ENCODE measurements around the gene ADAM10. TPM values are rescaled to one million over a fixed set of nuclear protein-coding genes. Genes with fewer than 3 reads are reported as not detected.

Gene ADAM10
- total RNA-seq, 2 experiments from 2014 or later = 61.9 to 103 TPM

- BruUV-seq (replicated peaks) = no TSS peak
- CTCF ChIA-PET (ENCODE audit: unreplicated experiment) = no interaction called here
Observed at GRCh38 chr15:58602823-58603222, 146.7 kb downstream of the ADAM10 start.

GRCh38 chr15:58598829-58599210 lies 150.7 kb downstream of the ADAM10 start:
- Histone ChIP-seq H3K36me3 (ENCODE audit: insufficient read depth, low read length) (peaks cover 39% of the 10 kb centered on the region), H3K4me1 (ENCODE audit: insufficient read depth, low read length, poor library complexity, severe bottlenecking) (no peaks in the 10 kb centered on the region), H3K4me3 (ENCODE audit: low read depth, low read length, poor library complexity, severe bottlenecking) (no peak overlapping the region), H2AFZ (ENCODE audit: low read length) (no peak overlapping the region), H3K9me3 (ENCODE audit: low read length) (no peaks in the 10 kb centered on the region), H3K9me2 (ENCODE audit: insufficient read depth, low read length) (no peaks in the 10 kb centered on the region), H3K27ac (ENCODE audit: low read depth, low read length, poor library complexity, severe bottlenecking) (no peak overlapping the region), H3K4me2 (ENCODE audit: low read length) (no peak overlapping the region), H3K79me2 (ENCODE audit: insufficient read depth, low read depth, low read length) (no peaks in the 10 kb centered on the region), H4K20me1 (ENCODE audit: insufficient read depth, low read length) (no peaks in the 10 kb centered on the region)
- ChIA-PET CTCF (ENCODE audit: unreplicated experiment) (no interaction called here), POLR2A (interaction anchor here (0.9 kb wide), 1 partner anchor 10 kb away, joined by 5 read pairs; no protein-coding TSS in a partner anchor)
- intact Hi-C loops (cut with micrococcal nuclease; ENCODE audit: unreplicated experiment) = no loop called here
- TF ChIP-seq CTCF (conservative IDR thresholded peaks at IDR 0.05; ENCODE audit: low read length) (no peak), EZH2phosphoT487 (IDR thresholded peaks at IDR 0.05; ENCODE audit: borderline replicate concordance, low read depth, low read length) (no peak)
- BruUV-seq (replicated peaks) = no TSS peak
- DNase-seq (ENCODE audit: low spot score) = no peak

More at GRCh38 chr15:58602823-58603222, 146.7 kb downstream of the ADAM10 start:
- Histone ChIP-seq H4K20me1 (ENCODE audit: insufficient read depth, low read length) (no peaks in the 10 kb centered on the region), H3K27ac (ENCODE audit: low read depth, low read length, poor library complexity, severe bottlenecking) (no peak overlapping the region), H3K36me3 (ENCODE audit: insufficient read depth, low read length) (peaks cover 24% of the 10 kb centered on the region), H3K4me1 (ENCODE audit: insufficient read depth, low read length, poor library complexity, severe bottlenecking) (no peaks in the 10 kb centered on the region), H3K79me2 (ENCODE audit: insufficient read depth, low read depth, low read length) (no peaks in the 10 kb centered on the region), H3K4me3 (ENCODE audit: low read depth, low read length, poor library complexity, severe bottlenecking) (no peak overlapping the region), H3K4me2 (ENCODE audit: low read length) (no peak overlapping the region), H3K9me2 (ENCODE audit: insufficient read depth, low read length) (no peaks in the 10 kb centered on the region), H3K9me3 (ENCODE audit: low read length) (no peaks in the 10 kb centered on the region), H2AFZ (ENCODE audit: low read length) (no peak overlapping the region)
- TF ChIP-seq EZH2phosphoT487 (IDR thresholded peaks at IDR 0.05; ENCODE audit: borderline replicate concordance, low read depth, low read length) (no peak), CTCF (conservative IDR thresholded peaks at IDR 0.05; ENCODE audit: low read length) (no peak)
- intact Hi-C loops (cut with micrococcal nuclease; ENCODE audit: unreplicated experiment) = no loop called here
- DNase-seq (ENCODE audit: low spot score) = no peak
- POLR2A ChIA-PET = no interaction called here

- Histone ChIP-seq H3K79me2 (ENCODE audit: insufficient read depth, low read depth, low read length) (no peaks in the 10 kb centered on the region), H3K4me3 (ENCODE audit: low read depth, low read length, poor library complexity, severe bottlenecking) (no peak overlapping the region), H2AFZ (ENCODE audit: low read length) (no peak overlapping the region), H3K9me3 (ENCODE audit: low read length) (no peaks in the 10 kb centered on the region), H3K27ac (ENCODE audit: low read depth, low read length, poor library complexity, severe bottlenecking) (no peak overlapping the region), H3K4me2 (ENCODE audit: low read length) (no peak overlapping the region), H3K4me1 (ENCODE audit: insufficient read depth, low read length, poor library complexity, severe bottlenecking) (no peaks in the 10 kb centered on the region), H3K36me3 (ENCODE audit: insufficient read depth, low read length) (peaks cover 44% of the 10 kb centered on the region), H3K9me2 (ENCODE audit: insufficient read depth, low read length) (no peaks in the 10 kb centered on the region), H4K20me1 (ENCODE audit: insufficient read depth, low read length) (no peaks in the 10 kb centered on the region)
- DNase-seq (ENCODE audit: low spot score) = no peak
- POLR2A ChIA-PET = interaction anchor here (0.7 to 0.9 kb wide), 2 partner anchors 9 to 15 kb away, joined by 3 to 5 read pairs; no protein-coding TSS in a partner anchor
- TF ChIP-seq EZH2phosphoT487 (IDR thresholded peaks at IDR 0.05; ENCODE audit: borderline replicate concordance, low read depth, low read length) (no peak), CTCF (conservative IDR thresholded peaks at IDR 0.05; ENCODE audit: low read length) (no peak)
- CTCF ChIA-PET (ENCODE audit: unreplicated experiment) = no interaction called here
- intact Hi-C loops (cut with micrococcal nuclease; ENCODE audit: unreplicated experiment) = no loop called here
- no TSS peak for BruUV-seq (replicated peaks)
Observed at GRCh38 chr15:58597943-58598828, 151.3 kb downstream of the ADAM10 start.
